Tibial nerve (tissue), 4 donors: ENCODE data around the gene WEE2. TPM values are rescaled to one million over a fixed set of nuclear protein-coding genes. Genes with fewer than 3 reads are reported as not detected.

Experiments
- DNase-seq, 2 donors: peaks; one replicate each; pipeline ENCODE4 v3.0.0-alpha.2; 2019; ENCODE audit warnings: low spot score in 2 of 2
- H3K27ac ChIP-seq, 4 donors: fragments of 200-600 bp; sonication (generic) in 3 of 4; one replicate each; pipeline ENCODE4 v1.5.1; 2017 to 2019; ENCODE audit warnings: mild to moderate bottlenecking in 1 of 4
- H3K27me3 ChIP-seq, 2 donors: fragments of 200-600 bp; sonication (generic) in 1 of 2; one replicate each; pipeline versions ENCODE4 v1.5.1 to v1.6.0; 2017 to 2019
- H3K36me3 ChIP-seq, 3 donors: fragments of 200-600 bp; sonication (generic); one replicate each; pipeline ENCODE4 v1.5.1; 2018 to 2019
- H3K4me1 ChIP-seq, 4 donors: fragments of 200-600 bp; sonication (generic) in 3 of 4; one replicate each; pipeline ENCODE4 v1.5.1; 2017 to 2019
- H3K4me3 ChIP-seq, 4 donors: fragments of 200-600 bp; sonication (generic) in 3 of 4; one replicate each; pipeline ENCODE4 v1.5.1; 2017 to 2019; ENCODE audit warnings: mild to moderate bottlenecking in 1 of 4, moderate library complexity in 1 of 4
- H3K9me3 ChIP-seq, 4 donors: fragments of 200-600 bp; sonication (generic) in 3 of 4; one replicate each; pipeline ENCODE4 v1.5.1; 2017 to 2019
- EP300 ChIP-seq, 2 donors: sonication (generic); formaldehyde crosslinking; IDR thresholded peaks; one replicate each; pipeline ENCODE4 v1.6.1; 2017; ENCODE audit warnings: antibody characterized with exemption in 2 of 2, mild to moderate bottlenecking in 1 of 2
- POLR2A ChIP-seq, 2 donors: fragments of 450-650 bp; IDR thresholded peaks; one replicate each; pipeline ENCODE4 v1.6.1; 2017; ENCODE audit warnings: antibody characterized with exemption in 2 of 2, mild to moderate bottlenecking in 2 of 2, moderate library complexity in 2 of 2
- WGBS, 2 donors: methylation state at CpG; one replicate each; pipeline ENCODE4 v1.1.5; 2018; 5-methylcytosine and 5-hydroxymethylcytosine counted together
- total RNA-seq, 4 donors: library from RNA; depleted of rRNA; stranded (reverse); fragments of >200 nt; gene quantifications; one replicate each; pipeline ENCODE4 v1.1.0, GENCODE V29; 2016
- TF ChIP-seq, protein P1 (sequence below), 5 experiments: fragments of 200-600 bp in 3 of 5; fragments of 450-650 bp in 2 of 5; sonication (generic) in 3 of 5; IDR thresholded peaks; one replicate each; pipeline ENCODE4 v1.5.1; 2016 to 2019; ENCODE audit warnings: antibody characterized with exemption in 5 of 5, mild to moderate bottlenecking in 3 of 5, moderate library complexity in 2 of 5

Gene WEE2
- total RNA-seq, 4 donors from 2014 or later, result not detected

DNA sequence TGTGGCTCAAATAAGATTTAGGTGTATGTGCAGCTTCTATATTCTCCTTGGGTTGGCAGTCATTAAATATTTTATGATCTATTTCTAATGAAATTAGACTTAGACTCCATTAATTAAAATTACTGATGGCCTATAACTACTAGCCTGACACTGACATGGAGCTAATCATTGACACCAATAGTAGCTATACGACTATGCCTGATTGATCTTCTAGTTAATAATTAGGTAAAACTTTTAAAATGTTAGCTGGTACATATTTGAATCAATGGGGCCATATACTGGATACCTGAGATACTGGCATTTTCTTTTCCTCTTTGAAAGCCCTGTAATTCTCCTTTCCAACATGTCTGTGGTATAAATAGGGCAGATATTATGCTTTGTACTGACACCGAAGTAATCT lies 14.4 kb downstream of the WEE2 start:
- H3K27me3 ChIP-seq, result no peaks in the 10 kb centered on the region
- no peaks in the 10 kb centered on the region for H3K4me1 ChIP-seq
- 87 to 90% methylated on average over 2 of the region's 2 CpGs for WGBS, 2 donors
- DNase-seq, result no peak
- H3K9me3 ChIP-seq, result no peaks in the 10 kb centered on the region
- H3K27ac ChIP-seq, result no peak overlapping the region
- H3K4me3 ChIP-seq, result no peak overlapping the region
- TF ChIP-seq POLR2A (IDR thresholded peaks at IDR 0.05), result no peak
- TF ChIP-seq EP300 (IDR thresholded peaks at IDR 0.05), result no peak
- TF ChIP-seq, protein P1, sequence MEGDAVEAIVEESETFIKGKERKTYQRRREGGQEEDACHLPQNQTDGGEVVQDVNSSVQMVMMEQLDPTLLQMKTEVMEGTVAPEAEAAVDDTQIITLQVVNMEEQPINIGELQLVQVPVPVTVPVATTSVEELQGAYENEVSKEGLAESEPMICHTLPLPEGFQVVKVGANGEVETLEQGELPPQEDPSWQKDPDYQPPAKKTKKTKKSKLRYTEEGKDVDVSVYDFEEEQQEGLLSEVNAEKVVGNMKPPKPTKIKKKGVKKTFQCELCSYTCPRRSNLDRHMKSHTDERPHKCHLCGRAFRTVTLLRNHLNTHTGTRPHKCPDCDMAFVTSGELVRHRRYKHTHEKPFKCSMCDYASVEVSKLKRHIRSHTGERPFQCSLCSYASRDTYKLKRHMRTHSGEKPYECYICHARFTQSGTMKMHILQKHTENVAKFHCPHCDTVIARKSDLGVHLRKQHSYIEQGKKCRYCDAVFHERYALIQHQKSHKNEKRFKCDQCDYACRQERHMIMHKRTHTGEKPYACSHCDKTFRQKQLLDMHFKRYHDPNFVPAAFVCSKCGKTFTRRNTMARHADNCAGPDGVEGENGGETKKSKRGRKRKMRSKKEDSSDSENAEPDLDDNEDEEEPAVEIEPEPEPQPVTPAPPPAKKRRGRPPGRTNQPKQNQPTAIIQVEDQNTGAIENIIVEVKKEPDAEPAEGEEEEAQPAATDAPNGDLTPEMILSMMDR (IDR thresholded peaks at IDR 0.05), result no peak
- H3K36me3 ChIP-seq, result no peaks in the 10 kb centered on the region

GRCh38 chr7:141729020-141729419 lies 20.9 kb downstream of the WEE2 start:
- H3K4me1 ChIP-seq, result no peaks in the 10 kb centered on the region
- no peak for DNase-seq
- H3K4me3 ChIP-seq, result no peak overlapping the region
- H3K9me3 ChIP-seq, result no peaks in the 10 kb centered on the region
- no peak overlapping the region for H3K27ac ChIP-seq
- H3K36me3 ChIP-seq, result no peaks in the 10 kb centered on the region
- H3K27me3 ChIP-seq, result no peaks in the 10 kb centered on the region
- 85 to 95% methylated on average over 1 of the region's 1 CpG for WGBS, 2 donors
- no peak for TF ChIP-seq EP300 (IDR thresholded peaks at IDR 0.05)
- no peak for TF ChIP-seq POLR2A (IDR thresholded peaks at IDR 0.05)
- TF ChIP-seq, protein P1 (IDR thresholded peaks at IDR 0.05), result no peak

DNA sequence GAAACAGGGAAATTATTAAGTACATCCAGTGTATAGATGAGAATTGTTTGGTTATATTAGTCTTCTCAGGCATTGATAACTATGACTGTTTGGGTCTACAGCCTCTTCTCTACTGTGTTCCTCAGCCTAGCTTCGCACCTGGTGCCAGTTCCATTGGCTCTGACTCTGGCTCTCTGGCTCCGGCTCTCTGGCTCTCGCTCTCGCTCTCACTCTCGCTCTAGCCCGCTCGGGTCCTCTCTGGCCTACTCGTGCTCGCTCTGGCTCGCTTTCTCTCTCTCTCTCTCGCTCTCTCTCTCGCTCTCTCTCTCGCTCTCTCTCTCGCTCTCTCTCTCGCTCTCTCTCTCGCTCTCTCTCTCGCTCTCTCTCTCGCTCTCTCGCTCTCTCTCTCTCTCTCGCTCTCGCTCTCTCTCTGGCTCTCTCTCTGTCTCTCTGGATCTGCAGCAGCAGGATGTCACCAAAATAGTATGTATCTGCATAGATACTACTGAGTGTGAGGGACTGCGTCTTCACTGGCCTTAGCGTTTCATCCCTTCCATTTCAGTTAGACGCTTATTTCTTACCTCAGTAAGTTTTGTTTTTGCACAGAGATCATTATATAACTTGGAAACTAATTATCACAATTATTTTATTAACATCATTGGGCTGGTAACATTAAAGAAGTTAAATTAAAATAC lies 23.5 kb downstream of the WEE2 start:
- no peak for DNase-seq
- no peaks in the 10 kb centered on the region for H3K36me3 ChIP-seq
- no peak overlapping the region for H3K4me3 ChIP-seq
- H3K27me3 ChIP-seq, result no peaks in the 10 kb centered on the region
- H3K27ac ChIP-seq, result no peak overlapping the region
- no peaks in the 10 kb centered on the region for H3K4me1 ChIP-seq
- no peaks in the 10 kb centered on the region for H3K9me3 ChIP-seq
- WGBS, 2 donors, result 80 to 81% methylated on average over 23 to 24 of the region's 24 CpGs
- TF ChIP-seq EP300 (IDR thresholded peaks at IDR 0.05), result no peak
- TF ChIP-seq, protein P1 (IDR thresholded peaks at IDR 0.05), result no peak
- TF ChIP-seq POLR2A (IDR thresholded peaks at IDR 0.05), result no peak

DNA sequence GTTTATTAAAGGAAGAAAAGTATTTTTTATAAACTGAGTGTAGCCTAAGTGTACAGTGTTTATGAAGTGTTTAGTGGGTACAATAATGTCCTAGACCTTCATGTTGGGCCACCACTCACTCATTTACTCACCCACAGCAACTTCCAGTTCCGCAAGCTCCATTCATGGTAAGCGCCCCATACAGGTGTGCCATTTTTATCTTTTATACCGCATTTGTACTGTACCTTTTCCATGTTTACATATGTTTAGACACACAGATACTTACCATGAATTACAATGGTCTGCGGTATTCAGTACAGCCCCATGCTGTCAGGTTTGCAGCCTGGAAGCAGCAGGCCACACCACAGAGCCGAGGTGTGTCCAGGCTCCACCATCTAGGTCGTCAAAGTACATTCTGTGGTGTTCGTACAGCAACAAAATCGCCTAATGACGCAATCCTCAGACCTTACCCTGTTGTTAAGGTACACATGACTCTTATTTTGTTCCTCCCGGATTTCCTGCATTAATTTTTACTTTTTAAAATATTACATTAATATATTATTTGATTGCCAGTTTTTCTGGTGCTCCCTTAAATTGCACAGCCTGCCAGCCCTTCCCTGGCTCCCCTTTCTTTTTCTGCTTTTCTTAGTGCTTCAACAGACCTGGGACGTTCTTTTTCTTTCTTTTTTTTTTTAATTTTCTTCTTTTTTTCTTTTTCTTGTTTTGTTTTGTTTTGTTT lies 29.1 kb downstream of the WEE2 start:
- H3K9me3 ChIP-seq, result no peaks in the 10 kb centered on the region
- TF ChIP-seq EP300 (IDR thresholded peaks at IDR 0.05) (no peak), POLR2A (IDR thresholded peaks at IDR 0.05) (no peak)
- TF ChIP-seq, protein P1 (IDR thresholded peaks at IDR 0.05), result no peak
- peaks cover 0 to 31% (median 6%) of the 10 kb centered on the region in 4 donors for H3K4me1 ChIP-seq
- DNase-seq, result no peak
- H3K27me3 ChIP-seq, result no peaks in the 10 kb centered on the region
- H3K36me3 ChIP-seq, result peaks cover 0 to 24% (median 0%) of the 10 kb centered on the region in 3 donors
- 74 to 82% methylated on average over 11 of the region's 11 CpGs for WGBS, 2 donors
- H3K27ac ChIP-seq, result peak overlapping the region; percentile 52 to 87 (median 84)
- H3K4me3 ChIP-seq, result peak overlapping the region; percentile 42 to 81 (median 70)
